HepG2 (cell line): ENCODE results near the gene CYP4V2. TPM values are rescaled to one million over a fixed set of nuclear protein-coding genes. Genes with fewer than 3 reads are reported as not detected.

Experiments used
- ATAC-seq: fragments of 200-7000 bp; cut with Tn5 transposase; 3 replicates; pipeline ENCODE4 v1.9.1; 2020; ENCODE audit warnings: mild to moderate bottlenecking, moderate library complexity
- BruUV-seq: library from RNA; stranded (reverse); fragments of 400-500 nt; replicated peaks from 2 replicates; lab custom pipeline; 2021; lab: Mats Ljungman, UMichigan
- CTCF ChIA-PET: fragments of 300-600 bp; formaldehyde crosslinking; extraction: SDS; loops from one replicate; lab custom pipeline; 2021; ENCODE audit warnings: low total read pairs, inconsistent platforms, low intra/inter-chr PET ratio; lab: Yijun Ruan, JAX
- POLR2A ChIA-PET: fragments of 350-600 bp; sonication (Branson Sonifier 250); formaldehyde crosslinking; loops from one replicate; lab custom pipeline; 2020; ENCODE audit warnings: antibody characterized with exemption, inconsistent platforms; lab: Yijun Ruan, JAX
- DNase-seq: peaks from one replicate; pipeline ENCODE4 v3.0.0-alpha.2; 2015; ENCODE audit warnings: low spot score
- FAIRE-seq: peaks from 3 replicates; lab custom pipeline; 2011; peaks lifted over from hg19 to GRCh38; lab: Jason Lieb, UNC
- H2AFZ ChIP-seq: one replicate; pipeline ENCODE4 v1.6.1; 2011; ENCODE audit warnings: low read length, inconsistent platforms
- H3K27ac ChIP-seq: fragments of 300-600 bp; 3 replicates; pipeline ENCODE4 v1.8.0; 2011; ENCODE audit warnings: mixed run types, mild to moderate bottlenecking, mixed read lengths, low read length, inconsistent platforms; ENCODE audit not compliant: insufficient read depth; ENCODE audit errors: extremely low read length
- H3K27me3 ChIP-seq, 2 experiments: fragments of 200-600 bp in 1 of 2; 2 replicates in 1 of 2; 3 replicates in 1 of 2; pipeline versions ENCODE4 v1.6.0 to v1.8.0; 2011; ENCODE audit warnings: low read length in 2 of 2, mild to moderate bottlenecking in 2 of 2, moderate library complexity in 2 of 2, inconsistent platforms in 1 of 2; ENCODE audit not compliant: insufficient read depth in 2 of 2, control insufficient read depth in 1 of 2
- H3K36me3 ChIP-seq, 2 experiments: fragments of 200-600 bp in 1 of 2; replicated peaks in 1 of 2; 2 replicates in 1 of 2; 3 replicates in 1 of 2; pipeline versions ENCODE4 v1.5.1 to v1.8.0; 2011; ENCODE audit warnings: low read length in 2 of 2, inconsistent platforms in 1 of 2; ENCODE audit not compliant: insufficient read depth in 2 of 2, control insufficient read depth in 1 of 2
- H3K4me1 ChIP-seq: 2 replicates; pipeline ENCODE4 v1.5.1; 2012; ENCODE audit warnings: low read length, inconsistent platforms; ENCODE audit not compliant: insufficient read depth
- H3K4me2 ChIP-seq: 2 replicates; pipeline ENCODE4 v1.6.0; 2011; ENCODE audit warnings: low read depth, low read length, inconsistent platforms
- H3K4me3 ChIP-seq, 3 experiments: fragments of 200-600 bp in 1 of 3; sonication (generic), shearing (Covaris generic) in 1 of 3; replicated peaks in 1 of 3; 2 replicates each; pipeline ENCODE4 v1.5.1; 2011 to 2016; ENCODE audit warnings: low read length in 3 of 3, inconsistent platforms in 2 of 3, low read depth in 2 of 3, mild to moderate bottlenecking in 2 of 3, control low read depth in 1 of 3, mixed read lengths in 1 of 3; ENCODE audit not compliant: insufficient read depth in 1 of 3
- H3K79me2 ChIP-seq: one replicate; pipeline ENCODE4 v1.6.1; 2011; ENCODE audit warnings: low read length, inconsistent platforms; ENCODE audit not compliant: insufficient read depth
- H3K9ac ChIP-seq: 2 replicates; pipeline ENCODE4 v1.6.0; 2011; ENCODE audit warnings: mild to moderate bottlenecking, low read depth, low read length, inconsistent platforms; ENCODE audit not compliant: insufficient read depth
- H3K9me3 ChIP-seq: 2 replicates; pipeline ENCODE4 v1.5.1; 2012; ENCODE audit warnings: mild to moderate bottlenecking, low read length
- H4K20me1 ChIP-seq: 2 replicates; pipeline ENCODE4 v1.6.0; 2011; ENCODE audit warnings: inconsistent platforms, mild to moderate bottlenecking, low read length, moderate library complexity; ENCODE audit not compliant: insufficient read depth
- ATF7-NPFF ChIP-seq: sonication (generic); formaldehyde crosslinking; IDR thresholded peaks from 2 replicates; pipeline ENCODE4 v1.8.1; 2023; ENCODE audit warnings: mild to moderate bottlenecking, low read depth, missing genetic modification reagents, moderate library complexity
- FOXM1 ChIP-seq: sonication (generic); formaldehyde crosslinking; IDR thresholded peaks from 2 replicates; pipeline ENCODE4 v1.5.0; 2020; ENCODE audit warnings: missing genetic modification reagents
- HNRNPUL1 ChIP-seq: fragments of 200-400 bp; formaldehyde crosslinking; IDR thresholded peaks from 2 replicates; pipeline ENCODE4 v1.6.1; 2017; ENCODE audit warnings: low read depth, mild to moderate bottlenecking, low read length, moderate library complexity
- PCBP2 ChIP-seq: fragments of 200-400 bp; formaldehyde crosslinking; optimal IDR thresholded peaks from 2 replicates; pipeline ENCODE3; 2018; ENCODE audit warnings: low read length, low read depth; ENCODE audit not compliant: poor library complexity, severe bottlenecking
- PHF20 ChIP-seq: sonication (generic); formaldehyde crosslinking; IDR thresholded peaks from 2 replicates; pipeline ENCODE4 v1.5.0; 2020; ENCODE audit warnings: mild to moderate bottlenecking, missing genetic modification reagents
- RFX5 ChIP-seq: IDR thresholded peaks from 2 replicates; pipeline ENCODE4 v1.6.1; 2011; ENCODE audit warnings: low read depth, low read length, improper control_type of control experiment
- SCMH1 ChIP-seq: sonication (generic); formaldehyde crosslinking; IDR thresholded peaks from 2 replicates; pipeline ENCODE4 v1.9.0; 2021; ENCODE audit warnings: missing genetic modification reagents, mild to moderate bottlenecking, borderline replicate concordance
- ZNF367 ChIP-seq: sonication (generic); formaldehyde crosslinking; IDR thresholded peaks from 2 replicates; pipeline ENCODE4 v1.4.0; 2020; ENCODE audit warnings: missing genetic modification reagents, borderline replicate concordance
- ZNF44 ChIP-seq: sonication (generic); formaldehyde crosslinking; IDR thresholded peaks from 2 replicates; pipeline ENCODE4 v1.5.1; 2020; ENCODE audit warnings: mild to moderate bottlenecking, missing genetic modification reagents
- ZNF7 ChIP-seq: IDR thresholded peaks from 2 replicates; pipeline ENCODE4 v1.6.1; 2016; ENCODE audit warnings: missing biosample characterization, missing genetic modification reagents
- ZNF747 ChIP-seq: sonication (generic); formaldehyde crosslinking; IDR thresholded peaks from 2 replicates; pipeline ENCODE4 v1.8.1; 2023; ENCODE audit warnings: missing genetic modification reagents, mild to moderate bottlenecking, borderline replicate concordance
- ZNF816 ChIP-seq: sonication (generic); formaldehyde crosslinking; IDR thresholded peaks from 2 replicates; pipeline ENCODE4 v1.8.0; 2022; ENCODE audit warnings: missing genetic modification reagents, mild to moderate bottlenecking, borderline replicate concordance
- ZNF850 ChIP-seq: sonication (generic); formaldehyde crosslinking; conservative IDR thresholded peaks from 2 replicates; pipeline ENCODE4 v1.9.0; 2021; ENCODE audit warnings: mild to moderate bottlenecking, missing genetic modification reagents
- ZSCAN21 ChIP-seq: sonication (generic); formaldehyde crosslinking; IDR thresholded peaks from 2 replicates; pipeline ENCODE4 v1.8.0; 2022; ENCODE audit warnings: mild to moderate bottlenecking, missing genetic modification reagents, moderate library complexity, borderline replicate concordance
- whole genome bisulfite sequencing: methylation state at CpG from one replicate; pipeline ENCODE4 v1.1.6; 2017; ENCODE audit warnings: low lambda C conversion rate; 5-methylcytosine and 5-hydroxymethylcytosine counted together
- in situ Hi-C: cut with HindIII; loops from 2 replicates; pipeline ENCODE4 v1.10.0; 2017; ENCODE audit warnings: low pct_unique_long_range_greater_than_20kb; ENCODE audit not compliant: extremely low pct_ligation_motif_present
- intact Hi-C: fragments of 100-400 bp; cut with micrococcal nuclease; formaldehyde crosslinking; loops from one replicate; pipeline ENCODE4 v1.10.0; 2022; ENCODE audit not compliant: unreplicated experiment
- polyA plus RNA-seq, 8 experiments: library from polyadenylated mRNA; depleted of rRNA in 3 of 8; stranded (reverse) in 7 of 8; unstranded in 1 of 8; fragments of >200 nt; fragmentation: Illumina TruSeq in 4 of 8; extraction: Trizol in 4 of 8; gene quantifications; 2 replicates each; pipeline versions ENCODE4 v1.2.1 to v1.2.3, GENCODE V29; 2011 to 2016; ENCODE audit warnings: low read depth in 4 of 8, missing spikeins in 1 of 8, mixed read lengths in 1 of 8; ENCODE audit not compliant: insufficient read depth in 1 of 8
- total RNA-seq, 5 experiments: library from RNA; depleted of rRNA; stranded (reverse); fragments of >200 nt; fragmentation: Illumina TruSeq; extraction: Trizol; gene quantifications; 2 replicates each; pipeline ENCODE4 v1.2.3, GENCODE V29; 2016; ENCODE audit warnings: low read depth in 1 of 5
- TF ChIP-seq, protein P1 (sequence below): IDR thresholded peaks from 2 replicates; pipeline ENCODE4 v1.6.1; 2016
- TF ChIP-seq, protein P2 (sequence below): sonication (generic); formaldehyde crosslinking; conservative IDR thresholded peaks from 2 replicates; pipeline ENCODE4 v1.8.1; 2023; ENCODE audit warnings: missing genetic modification reagents
- TF ChIP-seq, protein P3 (sequence below): sonication (generic); formaldehyde crosslinking; IDR thresholded peaks from 2 replicates; pipeline ENCODE4 v1.4.0; 2020; ENCODE audit warnings: mild to moderate bottlenecking, missing genetic modification reagents

The CYP4V2 gene
- total and polyA plus RNA-seq, 2 of the 13 experiments (the other 11 are each of a cell fraction or from before 2014, with no cell fraction given) = 4.7 to 7.2 TPM

DNA sequence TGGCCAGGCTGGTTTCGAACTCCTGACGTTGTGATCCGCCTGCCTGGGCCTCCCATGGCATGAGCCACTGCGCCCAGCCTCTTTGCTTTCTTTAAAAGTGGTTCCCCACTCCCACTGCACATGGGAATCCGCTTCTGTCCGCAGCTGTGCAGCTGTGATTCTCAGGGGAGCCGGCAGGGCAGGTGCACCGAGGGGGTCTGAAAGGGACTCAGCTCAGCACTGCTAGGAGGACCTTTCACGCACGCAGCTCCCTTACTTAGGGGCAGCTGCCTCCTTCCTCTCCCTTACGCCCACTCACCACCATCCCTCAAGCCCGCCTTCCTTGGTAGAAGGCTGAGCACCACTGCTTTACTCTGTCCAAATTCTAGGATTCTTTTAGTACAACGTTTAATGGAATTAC lies 40.4 kb upstream of the CYP4V2 start:
- Histone ChIP-seq H4K20me1 (no peaks in the 10 kb centered on the region), H3K4me2 (no peak overlapping the region), H2AFZ (no peak overlapping the region), H3K4me1 (no peaks in the 10 kb centered on the region), H3K9ac (no peak overlapping the region), H3K27ac (no peak overlapping the region), H3K9me3 (no peaks in the 10 kb centered on the region), H3K4me3 (no peak overlapping the region), H3K36me3 (no peaks in the 10 kb centered on the region), H3K27me3 (peaks cover 0 to 22% of the 10 kb centered on the region in 2 experiments; a peak in 2 of 5 replicates), H3K79me2 (no peaks in the 10 kb centered on the region)
- POLR2A ChIA-PET = no interaction called here
- no peak for DNase-seq
- 45% methylated on average over 13 of the region's 13 CpGs for WGBS
- BruUV-seq = no TSS peak
- ATAC-seq = peak; percentile 51; the same call in 1 of the 3 replicates
- no peak for FAIRE-seq
- in situ Hi-C loops (no loop called here), intact Hi-C loops (no loop called here)
- CTCF ChIA-PET = no interaction called here
- TF ChIP-seq PHF20 (no peak), ATF7-NPFF (CRISPR knock-in tag) (no peak), ZNF747 (CRISPR knock-in tag) (no peak), HNRNPUL1 (no peak), FOXM1 (CRISPR knock-in tag) (no peak)
- TF ChIP-seq, protein P1, sequence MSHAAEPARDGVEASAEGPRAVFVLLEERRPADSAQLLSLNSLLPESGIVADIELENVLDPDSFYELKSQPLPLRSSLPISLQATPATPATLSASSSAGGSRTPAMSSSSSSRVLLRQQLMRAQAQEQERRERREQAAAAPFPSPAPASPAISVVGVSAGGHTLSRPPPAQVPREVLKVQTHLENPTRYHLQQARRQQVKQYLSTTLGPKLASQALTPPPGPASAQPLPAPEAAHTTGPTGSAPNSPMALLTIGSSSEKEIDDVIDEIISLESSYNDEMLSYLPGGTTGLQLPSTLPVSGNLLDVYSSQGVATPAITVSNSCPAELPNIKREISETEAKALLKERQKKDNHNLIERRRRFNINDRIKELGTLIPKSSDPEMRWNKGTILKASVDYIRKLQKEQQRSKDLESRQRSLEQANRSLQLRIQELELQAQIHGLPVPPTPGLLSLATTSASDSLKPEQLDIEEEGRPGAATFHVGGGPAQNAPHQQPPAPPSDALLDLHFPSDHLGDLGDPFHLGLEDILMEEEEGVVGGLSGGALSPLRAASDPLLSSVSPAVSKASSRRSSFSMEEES (CRISPR knock-in tag) = no peak

DNA sequence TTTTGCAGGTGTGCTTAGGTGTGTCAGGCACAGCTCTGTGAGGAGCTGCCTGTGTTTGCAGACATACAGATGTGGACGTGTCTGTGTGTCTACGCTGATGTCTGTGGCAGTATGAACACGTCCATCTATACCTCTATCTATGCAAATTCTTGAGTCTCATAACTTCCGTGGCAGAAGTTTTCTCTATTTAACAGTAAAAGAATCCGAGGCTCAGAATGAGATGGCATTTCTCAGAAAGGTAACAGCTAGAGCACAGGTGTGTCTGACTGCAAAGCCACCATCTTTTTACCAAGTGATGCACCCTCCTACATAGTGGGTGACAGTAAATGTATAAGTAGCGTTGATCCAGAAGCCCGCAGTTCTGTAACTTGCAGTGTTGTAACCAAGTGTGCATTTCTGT lies 39.9 kb upstream of the CYP4V2 start:
- H3K4me1 ChIP-seq = no peaks in the 10 kb centered on the region
- H3K36me3 ChIP-seq = no peaks in the 10 kb centered on the region
- no peak overlapping the region for H3K9ac ChIP-seq
- ATAC-seq = no peak
- intact Hi-C loops = no loop called here
- no peak for FAIRE-seq
- H4K20me1 ChIP-seq = no peaks in the 10 kb centered on the region
- no peak for DNase-seq
- no peak overlapping the region for H3K4me3 ChIP-seq
- in situ Hi-C loops = no loop called here
- 36% methylated on average over 7 of the region's 7 CpGs for WGBS
- no peaks in the 10 kb centered on the region for H3K79me2 ChIP-seq
- H3K9me3 ChIP-seq = no peaks in the 10 kb centered on the region
- no peak overlapping the region for H2AFZ ChIP-seq
- POLR2A ChIA-PET = no interaction called here
- H3K27ac ChIP-seq = no peak overlapping the region
- BruUV-seq = no TSS peak
- H3K4me2 ChIP-seq = no peak overlapping the region
- H3K27me3 ChIP-seq = peaks cover 0 to 16% of the 10 kb centered on the region in 2 experiments; a peak in 2 of 5 replicates
- CTCF ChIA-PET = no interaction called here
- TF ChIP-seq, protein P2, sequence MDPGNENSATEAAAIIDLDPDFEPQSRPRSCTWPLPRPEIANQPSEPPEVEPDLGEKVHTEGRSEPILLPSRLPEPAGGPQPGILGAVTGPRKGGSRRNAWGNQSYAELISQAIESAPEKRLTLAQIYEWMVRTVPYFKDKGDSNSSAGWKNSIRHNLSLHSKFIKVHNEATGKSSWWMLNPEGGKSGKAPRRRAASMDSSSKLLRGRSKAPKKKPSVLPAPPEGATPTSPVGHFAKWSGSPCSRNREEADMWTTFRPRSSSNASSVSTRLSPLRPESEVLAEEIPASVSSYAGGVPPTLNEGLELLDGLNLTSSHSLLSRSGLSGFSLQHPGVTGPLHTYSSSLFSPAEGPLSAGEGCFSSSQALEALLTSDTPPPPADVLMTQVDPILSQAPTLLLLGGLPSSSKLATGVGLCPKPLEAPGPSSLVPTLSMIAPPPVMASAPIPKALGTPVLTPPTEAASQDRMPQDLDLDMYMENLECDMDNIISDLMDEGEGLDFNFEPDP (CRISPR knock-in tag) = no peak
- no peak for TF ChIP-seq ZNF850 (CRISPR knock-in tag)
- TF ChIP-seq ZSCAN21 (CRISPR knock-in tag) = no peak
- TF ChIP-seq, protein P3, sequence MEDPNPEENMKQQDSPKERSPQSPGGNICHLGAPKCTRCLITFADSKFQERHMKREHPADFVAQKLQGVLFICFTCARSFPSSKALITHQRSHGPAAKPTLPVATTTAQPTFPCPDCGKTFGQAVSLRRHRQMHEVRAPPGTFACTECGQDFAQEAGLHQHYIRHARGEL (CRISPR knock-in tag) = no peak
- TF ChIP-seq PCBP2 = no peak
- TF ChIP-seq ZNF7 (CRISPR knock-in tag) = no peak
- TF ChIP-seq ZNF816 (CRISPR knock-in tag) = no peak
- TF ChIP-seq SCMH1 = no peak
- no peak for TF ChIP-seq RFX5
- TF ChIP-seq ZNF367 (CRISPR knock-in tag) = no peak
- TF ChIP-seq HNRNPUL1 = no peak
- TF ChIP-seq ZNF44 (CRISPR knock-in tag) = no peak
